ENCODE measurements around the gene UBE2H. TPM values are rescaled to one million over a fixed set of nuclear protein-coding genes. Genes with fewer than 3 reads are reported as not detected.

UBE2H gene
- total and polyA plus RNA-seq, 10 of the 15 experiments (the other 5 are each of a cell fraction or from before 2014, with no cell fraction given) = 15.6 to 75.5 (median 32.8) TPM

DNA sequence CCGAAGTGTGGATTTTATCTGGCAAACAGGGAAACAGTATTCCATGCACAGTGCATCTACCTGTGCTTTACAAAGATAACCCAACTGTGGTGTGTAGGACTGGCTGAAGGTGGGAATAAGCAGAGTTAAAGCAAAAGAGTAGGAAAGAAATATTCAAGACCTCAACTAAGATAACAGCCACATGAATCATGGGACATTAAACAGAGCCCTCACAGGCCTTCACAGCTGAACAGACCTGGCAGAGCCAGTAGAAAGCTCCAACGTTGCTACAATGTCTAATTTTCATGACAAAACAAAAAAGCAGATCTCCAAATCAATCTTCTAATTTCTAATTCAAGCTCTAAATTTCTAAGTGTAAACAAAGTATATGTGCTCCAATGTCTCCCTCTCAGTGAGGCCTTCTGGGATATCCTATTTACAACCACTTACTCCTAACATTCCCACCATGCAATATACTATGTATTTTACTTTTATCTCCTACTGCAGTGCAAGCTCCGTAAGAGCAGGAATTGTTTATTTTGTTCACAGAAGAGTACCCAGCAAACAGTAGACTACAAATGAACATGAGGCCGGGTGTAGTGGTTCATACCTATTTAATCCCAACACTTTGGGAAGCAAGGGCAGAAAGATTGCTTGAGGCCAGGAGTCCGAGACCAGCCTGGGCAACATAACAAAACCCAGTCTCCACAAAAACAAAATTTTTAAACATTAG lies 63.5 kb downstream of the UBE2H start:
- H3K36me3 ChIP-seq (ENCODE audit: control insufficient read depth in 2 of 2, insufficient read depth in 2 of 2, low read length in 1 of 2) = peaks cover 0 to 5% of the 10 kb centered on the region in 2 experiments; a peak in 1 of 4 replicates
- ATAC-seq = no peak
- H2AFZ ChIP-seq (ENCODE audit: control insufficient read depth, low read depth, low read length) = no peak overlapping the region
- in situ Hi-C loops (cut with MboI) = no loop called here
- no peak overlapping the region for H3K27ac ChIP-seq (ENCODE audit: control insufficient read depth, insufficient read depth)
- no peaks in the 10 kb centered on the region for H3K4me1 ChIP-seq (ENCODE audit: control insufficient read depth, insufficient read depth, low read length)
- no peaks in the 10 kb centered on the region; the same call in 1 of the 2 replicates for H3K79me2 ChIP-seq (ENCODE audit: control insufficient read depth, insufficient read depth, low read length)
- no peaks in the 10 kb centered on the region for H4K20me1 ChIP-seq (ENCODE audit: control insufficient read depth, insufficient read depth)
- H3K9me3 ChIP-seq (replicated peaks; ENCODE audit: control insufficient read depth, insufficient read depth, low read length) = no peaks in the 10 kb centered on the region
- intact Hi-C loops (cut with micrococcal nuclease; ENCODE audit: unreplicated experiment) = no loop called here
- BruUV-seq (replicated peaks) = no TSS peak
- ChIA-PET SMC1A (ENCODE audit: uncharacterized antibody, unreplicated experiment) (interaction anchor here (1.0 to 1.2 kb wide), 2 partner anchors 10 to 60 kb away, joined by 3 read pairs; no protein-coding TSS in a partner anchor), CTCF (interaction anchor here (0.6 to 1.3 kb wide), 2 partner anchors 15 to 1390 kb away, joined by 3 to 5 read pairs; no protein-coding TSS in a partner anchor), POLR2A (no interaction called here), RAD21 (ENCODE audit: unreplicated experiment) (no interaction called here)
- H3K4me3 ChIP-seq = no peak overlapping the region
- DNase-seq (ENCODE audit: low read depth, low spot score) = no peak
- WGBS (ENCODE audit: insufficient coverage, insufficient replicate concordance, low lambda C conversion rate, missing lambda C conversion rate) = 88% methylated on average over 5 of the region's 5 CpGs
- no peak for FAIRE-seq
- H3K9ac ChIP-seq (ENCODE audit: control insufficient read depth, insufficient read depth, low read length) = no peak overlapping the region
- TF ChIP-seq CHD1 (IDR thresholded peaks at IDR 0.05; ENCODE audit: low read depth, low read length) = no peak
- no peak for TF ChIP-seq GATAD2B (conservative IDR thresholded peaks at IDR 0.05; ENCODE audit: low read depth)
- no peak for TF ChIP-seq MTA2 (IDR thresholded peaks at IDR 0.05; ENCODE audit: low read depth)
- TF ChIP-seq YBX1 (IDR thresholded peaks at IDR 0.05) = no peak
- TF ChIP-seq FOXK2 (IDR thresholded peaks at IDR 0.05) = no peak
- TF ChIP-seq FOS (IDR thresholded peaks at IDR 0.05; ENCODE audit: borderline replicate concordance, extremely low read depth, insufficient read length) = no peak
- no peak for TF ChIP-seq RCOR1 (conservative IDR thresholded peaks at IDR 0.05; ENCODE audit: low read depth, low read length)
- no peak for TF ChIP-seq TBL1XR1 (IDR thresholded peaks at IDR 0.05; ENCODE audit: low read depth, low read length)
- no peak overlapping the region for H3K4me2 ChIP-seq (ENCODE audit: control insufficient read depth, insufficient read depth)
- H3K27me3 ChIP-seq (replicated peaks in 1 of 2; ENCODE audit: control insufficient read depth in 2 of 2, insufficient read depth in 2 of 2, low read length in 1 of 2) = no peaks in the 10 kb centered on the region

All from GM12878 (cell line).